ENCODE results near the gene EIF4G3.
"Not testable (repeated sequence)": the region's sequence is repeated elsewhere in the genome, so short reads cannot be mapped to it uniquely, and the experiment has no call there.

The EIF4G3 gene

DNA sequence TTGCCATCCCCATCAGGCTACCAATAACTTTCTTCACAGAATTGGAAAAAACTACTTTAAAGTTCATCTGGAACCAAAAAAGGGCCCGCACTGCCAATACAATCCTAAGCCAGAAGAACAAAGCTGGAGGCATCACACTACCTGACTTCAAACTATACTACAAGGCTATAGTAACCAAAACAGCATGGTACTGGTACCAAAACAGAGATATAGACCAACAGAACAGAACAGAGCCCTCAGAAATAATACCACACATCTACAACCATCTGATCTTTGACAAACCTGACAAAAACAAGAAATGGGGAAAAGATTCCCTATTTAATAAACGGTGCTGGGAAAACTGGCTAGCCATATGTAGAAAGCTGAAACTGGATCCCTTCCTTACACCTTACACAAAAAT, 84.2 kb downstream of the EIF4G3 start:
- H3K36me3 Mint-ChIP-seq (ENCODE audit: insufficient read depth); H3K9me3 Mint-ChIP-seq; H3K4me3 Mint-ChIP-seq; H3K27ac Mint-ChIP-seq (ENCODE audit: low read depth); H3K27me3 Mint-ChIP-seq; DNase-seq (ENCODE audit: low spot score in 2 of 2); ATAC-seq (replicated peaks; ENCODE audit: extremely low read depth, poor library complexity, severe bottlenecking): not testable (repeated sequence)
- H3K4me1 Mint-ChIP-seq: peaks cover 13% of the 10 kb centered on the region

DNA sequence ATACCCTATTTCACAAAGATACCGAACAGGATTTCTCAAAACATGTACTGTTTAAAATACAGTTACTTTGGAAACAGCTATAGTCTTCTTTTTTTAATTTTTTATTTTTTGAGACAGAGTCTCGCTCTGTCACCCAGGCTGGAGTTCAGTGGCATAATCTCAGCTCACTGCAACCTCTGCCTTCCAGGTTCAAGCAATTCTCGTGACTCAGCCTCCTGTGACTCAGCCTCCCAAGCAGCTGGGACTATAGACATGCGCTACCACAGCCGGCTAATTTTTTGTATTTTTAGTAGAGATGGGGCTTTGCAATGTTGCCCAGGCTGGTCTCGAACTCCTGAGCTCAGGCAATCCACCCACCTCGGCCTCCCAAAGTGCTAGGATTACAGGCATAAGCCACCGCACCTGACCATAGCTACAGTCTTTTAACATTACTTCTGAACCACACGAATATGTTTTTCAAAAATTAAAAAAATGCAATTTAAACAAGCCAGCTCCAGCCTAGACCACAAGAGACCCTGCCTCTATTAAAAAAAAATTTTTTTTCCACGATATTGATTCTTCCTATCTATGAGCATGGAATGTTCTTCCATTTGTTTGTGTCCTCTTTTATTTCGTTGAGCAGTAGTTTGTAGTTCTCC, 85.5 kb downstream of the EIF4G3 start:
- not testable (repeated sequence) for H3K27ac Mint-ChIP-seq (ENCODE audit: low read depth); H3K27me3 Mint-ChIP-seq; ATAC-seq (replicated peaks; ENCODE audit: extremely low read depth, poor library complexity, severe bottlenecking); H3K9me3 Mint-ChIP-seq; DNase-seq (ENCODE audit: low spot score in 2 of 2); H3K4me3 Mint-ChIP-seq
- H3K4me1 Mint-ChIP-seq: peaks cover 13% of the 10 kb centered on the region
- H3K36me3 Mint-ChIP-seq (ENCODE audit: insufficient read depth): peaks cover 13% of the 10 kb centered on the region

DNA sequence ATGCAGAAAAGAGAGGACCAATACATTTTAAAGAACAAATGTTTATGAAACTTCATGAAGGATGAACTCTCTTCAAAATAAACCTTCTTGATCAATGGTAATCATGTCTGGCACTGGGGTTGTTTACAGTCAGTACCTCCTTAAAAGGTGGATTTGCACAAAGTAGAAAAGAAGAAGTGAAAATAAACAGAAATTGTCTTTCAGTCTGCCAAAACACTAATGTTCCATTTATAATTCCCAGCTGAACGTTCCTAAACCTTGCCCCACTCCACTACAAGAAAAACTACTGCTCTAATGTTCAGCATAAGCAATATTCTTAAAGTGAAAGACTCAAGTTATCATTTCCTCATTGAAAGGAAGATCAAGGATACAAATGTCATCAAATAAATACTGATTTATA, 86.2 kb downstream of the EIF4G3 start:
- no peak for ATAC-seq (replicated peaks; ENCODE audit: extremely low read depth, poor library complexity, severe bottlenecking)
- Mint-ChIP-seq H3K9me3 (no peaks in the 10 kb centered on the region), H3K27ac (ENCODE audit: low read depth) (no peak overlapping the region), H3K27me3 (no peaks in the 10 kb centered on the region), H3K4me1 (peaks cover 13% of the 10 kb centered on the region), H3K4me3 (no peak overlapping the region), H3K36me3 (ENCODE audit: insufficient read depth) (peaks cover 15% of the 10 kb centered on the region)
- no peak for DNase-seq (ENCODE audit: low spot score in 2 of 2)

DNA sequence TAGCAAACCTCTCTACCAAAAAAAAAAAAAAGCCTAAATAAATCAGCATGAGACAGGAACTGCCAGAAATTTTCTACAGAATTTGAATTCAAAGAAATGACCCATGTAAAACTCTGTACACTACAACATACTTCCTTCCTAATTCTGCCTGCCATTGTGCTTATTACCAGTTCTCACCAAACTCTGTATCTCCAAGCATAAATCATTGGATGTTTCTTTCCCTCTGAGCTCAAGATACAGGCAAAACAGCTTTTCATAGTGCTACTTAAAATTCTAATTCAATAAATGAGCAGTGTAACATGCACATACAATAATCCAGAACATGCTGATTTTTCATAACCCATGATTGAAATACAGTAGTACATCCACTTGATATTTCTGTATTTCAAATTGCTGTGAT, 87.0 kb downstream of the EIF4G3 start:
- Mint-ChIP-seq H3K36me3 (ENCODE audit: insufficient read depth) (peaks cover 15% of the 10 kb centered on the region), H3K4me3 (no peak overlapping the region), H3K4me1 (peaks cover 13% of the 10 kb centered on the region), H3K27ac (ENCODE audit: low read depth) (no peak overlapping the region), H3K9me3 (no peaks in the 10 kb centered on the region), H3K27me3 (no peaks in the 10 kb centered on the region)
- ATAC-seq (replicated peaks; ENCODE audit: extremely low read depth, poor library complexity, severe bottlenecking): no peak
- no peak for DNase-seq (ENCODE audit: low spot score in 2 of 2)

DNA sequence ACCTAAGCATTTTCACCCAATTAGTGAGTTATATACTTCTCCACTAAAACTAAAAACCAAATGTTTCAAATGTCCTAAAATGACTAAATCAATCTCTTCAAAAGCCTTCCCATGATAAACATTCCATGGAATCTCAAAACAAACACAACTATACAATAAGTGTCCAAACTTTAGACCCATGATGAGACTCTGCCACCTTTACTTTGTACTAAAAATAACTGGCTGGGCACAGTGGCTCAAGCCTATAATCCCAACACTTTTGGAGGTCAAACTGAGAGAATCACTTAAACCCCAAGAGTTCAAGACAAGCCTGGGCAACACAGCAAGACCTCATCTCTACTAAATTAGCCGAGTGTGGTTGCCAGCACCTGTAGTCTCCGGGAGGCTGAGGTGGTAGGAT, 87.4 kb downstream of the EIF4G3 start:
- Mint-ChIP-seq H3K27ac (ENCODE audit: low read depth) (no peak overlapping the region), H3K9me3 (no peaks in the 10 kb centered on the region), H3K4me1 (peaks cover 18% of the 10 kb centered on the region), H3K27me3 (no peaks in the 10 kb centered on the region), H3K36me3 (ENCODE audit: insufficient read depth) (peaks cover 16% of the 10 kb centered on the region), H3K4me3 (no peak overlapping the region)
- DNase-seq (ENCODE audit: low spot score in 2 of 2) (no peak), ATAC-seq (replicated peaks; ENCODE audit: extremely low read depth, poor library complexity, severe bottlenecking) (no peak)

DNA sequence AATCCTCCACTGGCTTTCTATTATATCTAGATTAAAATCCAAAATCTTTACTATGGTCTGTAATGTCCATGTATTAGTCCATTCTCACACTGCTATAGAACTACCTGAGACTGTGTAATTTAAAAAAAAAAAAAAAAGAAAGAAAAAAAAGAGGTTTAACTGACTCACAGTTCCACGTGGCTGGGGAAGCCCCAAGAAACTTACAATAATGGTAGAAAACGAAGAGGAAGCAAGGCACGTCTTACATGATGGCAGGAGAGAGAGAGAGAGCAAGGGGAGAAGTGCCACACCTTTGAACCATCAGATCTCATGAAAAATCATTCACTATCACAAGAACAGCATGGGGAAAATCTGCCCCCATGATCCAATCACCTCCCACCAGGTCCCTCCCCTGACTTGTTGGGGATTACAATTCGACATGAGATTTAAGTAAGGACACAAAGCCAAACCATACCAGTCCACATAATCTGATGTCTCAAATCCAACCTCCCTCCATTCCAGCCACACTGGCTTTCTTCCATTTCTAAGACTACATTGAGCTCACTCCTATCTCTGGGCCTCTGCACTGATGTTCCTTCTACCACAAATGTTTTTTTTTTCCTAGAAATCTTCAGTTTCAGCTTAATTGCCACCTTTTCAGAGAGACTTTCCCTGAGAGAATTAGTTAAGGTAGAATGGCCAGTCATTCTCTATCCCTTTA, 92.4 kb downstream of the EIF4G3 start:
- H3K4me1 Mint-ChIP-seq: peaks cover 15% of the 10 kb centered on the region
- H3K9me3 Mint-ChIP-seq: no peaks in the 10 kb centered on the region
- ATAC-seq (replicated peaks; ENCODE audit: extremely low read depth, poor library complexity, severe bottlenecking) (no peak), DNase-seq (ENCODE audit: low spot score in 2 of 2) (no peak)
- H3K36me3 Mint-ChIP-seq (ENCODE audit: insufficient read depth): peaks cover 16% of the 10 kb centered on the region
- H3K27me3 Mint-ChIP-seq: no peaks in the 10 kb centered on the region
- peak overlapping the region; percentile 14 for H3K27ac Mint-ChIP-seq (ENCODE audit: low read depth)
- no peak overlapping the region for H3K4me3 Mint-ChIP-seq

DNA sequence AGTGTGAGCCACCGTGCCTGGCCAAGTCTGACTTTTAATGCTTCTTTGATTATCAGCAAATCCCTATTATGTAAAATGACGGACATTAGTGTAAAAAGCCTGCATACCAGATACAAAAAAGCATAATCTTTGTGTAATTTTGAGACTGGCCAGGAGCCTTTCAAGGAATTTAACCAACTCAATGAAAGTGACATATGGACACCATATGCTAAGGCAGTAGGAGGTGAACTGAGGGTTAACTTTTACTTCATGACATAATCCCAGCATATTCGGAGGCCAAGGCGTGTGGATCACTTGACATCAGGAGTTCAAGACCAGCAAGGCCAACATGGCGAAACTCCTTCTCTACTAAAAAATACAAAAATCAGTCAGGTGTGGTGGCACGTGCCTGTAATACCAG, 94.6 kb downstream of the EIF4G3 start:
- H3K4me1 Mint-ChIP-seq: peaks cover 21% of the 10 kb centered on the region
- H3K27ac Mint-ChIP-seq (ENCODE audit: low read depth): no peak overlapping the region
- no peaks in the 10 kb centered on the region for H3K27me3 Mint-ChIP-seq
- ATAC-seq (replicated peaks; ENCODE audit: extremely low read depth, poor library complexity, severe bottlenecking) (no peak), DNase-seq (ENCODE audit: low spot score in 2 of 2) (no peak)
- H3K4me3 Mint-ChIP-seq: no peak overlapping the region
- no peaks in the 10 kb centered on the region for H3K9me3 Mint-ChIP-seq
- H3K36me3 Mint-ChIP-seq (ENCODE audit: insufficient read depth): peaks cover 8% of the 10 kb centered on the region

DNA sequence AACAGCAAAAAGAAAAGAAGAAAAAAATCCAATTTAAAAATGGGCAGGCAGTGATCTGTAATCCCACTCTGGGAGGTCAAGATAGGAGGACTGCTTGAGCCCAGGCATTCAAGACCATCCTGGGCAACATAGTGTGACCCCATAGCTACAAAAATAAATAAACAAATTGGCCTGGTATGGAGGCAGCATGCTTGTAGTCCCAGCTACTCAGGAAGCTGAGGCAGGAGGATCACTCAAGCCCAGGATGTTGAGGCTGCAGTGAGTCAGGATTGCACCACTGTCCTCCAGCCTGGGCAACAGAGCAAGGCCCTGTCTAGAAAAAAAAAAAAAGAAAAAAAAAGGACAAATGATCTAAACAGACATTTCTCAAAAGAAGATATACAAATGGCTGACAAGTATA, 99.6 kb downstream of the EIF4G3 start:
- Mint-ChIP-seq H3K36me3 (ENCODE audit: insufficient read depth) (peaks cover 7% of the 10 kb centered on the region), H3K27me3 (no peaks in the 10 kb centered on the region), H3K4me1 (peaks cover 20% of the 10 kb centered on the region), H3K9me3 (no peaks in the 10 kb centered on the region), H3K4me3 (no peak overlapping the region), H3K27ac (ENCODE audit: low read depth) (peak overlapping the region; percentile 52)
- ATAC-seq (replicated peaks; ENCODE audit: extremely low read depth, poor library complexity, severe bottlenecking) (no peak), DNase-seq (ENCODE audit: low spot score in 2 of 2) (no peak)

DNA sequence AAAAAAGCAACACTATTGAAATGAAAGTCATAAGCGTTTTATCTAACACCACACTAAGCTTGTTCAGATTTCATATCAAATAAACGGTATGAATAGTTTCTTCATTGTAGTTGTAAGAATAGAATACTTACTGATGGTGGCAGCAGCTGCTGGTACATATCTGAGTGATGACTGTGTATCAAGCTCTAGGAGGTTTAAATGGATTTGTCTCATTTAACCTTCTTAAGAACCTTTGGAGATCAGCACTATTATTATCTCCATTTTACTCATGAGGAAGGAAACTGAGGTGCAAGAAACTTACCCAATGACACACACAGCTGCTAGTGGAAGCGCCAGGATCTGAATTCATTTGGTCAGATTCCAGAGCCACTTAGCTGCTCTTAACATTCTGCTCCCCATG, 104.0 kb downstream of the EIF4G3 start:
- Mint-ChIP-seq H3K4me1 (peaks cover 22% of the 10 kb centered on the region), H3K27me3 (no peaks in the 10 kb centered on the region), H3K36me3 (ENCODE audit: insufficient read depth) (peaks cover 11% of the 10 kb centered on the region), H3K4me3 (no peak overlapping the region), H3K9me3 (no peaks in the 10 kb centered on the region), H3K27ac (ENCODE audit: low read depth) (no peak overlapping the region)
- no peak for ATAC-seq (replicated peaks; ENCODE audit: extremely low read depth, poor library complexity, severe bottlenecking)
- DNase-seq (ENCODE audit: low spot score in 2 of 2): no peak

DNA sequence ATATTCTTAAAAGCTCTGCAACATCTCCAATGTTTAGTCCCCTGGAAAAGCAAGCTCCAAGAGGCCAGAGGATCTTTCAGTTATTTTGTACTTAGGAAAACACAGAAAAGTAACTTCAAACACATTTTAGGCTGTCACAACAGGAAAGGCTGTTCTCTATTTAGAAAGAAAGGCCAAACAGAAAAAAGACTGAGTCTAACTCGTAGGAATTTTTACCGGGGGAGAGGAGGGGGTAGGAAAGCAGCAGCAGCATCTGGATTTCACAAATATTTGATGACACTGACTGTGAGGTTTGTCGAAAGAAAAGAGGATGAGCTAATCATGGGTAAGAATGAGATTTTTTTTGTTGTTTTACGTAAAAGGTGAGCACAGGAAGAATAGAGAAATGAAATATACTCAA, 107.1 kb downstream of the EIF4G3 start:
- H3K9me3 Mint-ChIP-seq: no peaks in the 10 kb centered on the region
- no peak for ATAC-seq (replicated peaks; ENCODE audit: extremely low read depth, poor library complexity, severe bottlenecking)
- peaks cover 7% of the 10 kb centered on the region for H3K36me3 Mint-ChIP-seq (ENCODE audit: insufficient read depth)
- peaks cover 7% of the 10 kb centered on the region for H3K4me1 Mint-ChIP-seq
- H3K27me3 Mint-ChIP-seq: no peaks in the 10 kb centered on the region
- DNase-seq (ENCODE audit: low spot score in 2 of 2): no peak
- no peak overlapping the region for H3K4me3 Mint-ChIP-seq
- no peak overlapping the region for H3K27ac Mint-ChIP-seq (ENCODE audit: low read depth)

DNA sequence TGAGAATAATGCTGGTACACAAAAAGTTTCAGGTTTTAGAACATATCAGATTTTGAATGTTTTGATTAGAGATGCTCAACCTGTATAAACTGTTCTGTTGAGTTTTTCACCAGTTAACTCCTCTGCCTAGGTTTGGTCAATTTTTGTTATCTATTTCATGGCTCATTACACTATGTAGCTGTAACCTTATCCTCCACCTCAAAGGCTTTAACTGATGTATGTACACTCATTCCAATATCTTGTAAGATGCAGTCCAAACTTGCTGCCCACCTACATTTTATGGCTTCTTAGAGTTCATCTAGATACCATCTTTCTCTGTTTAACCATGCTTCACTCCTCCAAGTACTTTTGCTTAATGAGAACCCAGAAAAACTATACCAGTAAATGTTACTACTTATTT, 107.8 kb downstream of the EIF4G3 start:
- Mint-ChIP-seq H3K27ac (ENCODE audit: low read depth) (no peak overlapping the region), H3K4me1 (peaks cover 7% of the 10 kb centered on the region), H3K36me3 (ENCODE audit: insufficient read depth) (peaks cover 7% of the 10 kb centered on the region), H3K4me3 (no peak overlapping the region), H3K27me3 (no peaks in the 10 kb centered on the region), H3K9me3 (no peaks in the 10 kb centered on the region)
- ATAC-seq (replicated peaks; ENCODE audit: extremely low read depth, poor library complexity, severe bottlenecking) (no peak), DNase-seq (ENCODE audit: low spot score in 2 of 2) (no peak)

DNA sequence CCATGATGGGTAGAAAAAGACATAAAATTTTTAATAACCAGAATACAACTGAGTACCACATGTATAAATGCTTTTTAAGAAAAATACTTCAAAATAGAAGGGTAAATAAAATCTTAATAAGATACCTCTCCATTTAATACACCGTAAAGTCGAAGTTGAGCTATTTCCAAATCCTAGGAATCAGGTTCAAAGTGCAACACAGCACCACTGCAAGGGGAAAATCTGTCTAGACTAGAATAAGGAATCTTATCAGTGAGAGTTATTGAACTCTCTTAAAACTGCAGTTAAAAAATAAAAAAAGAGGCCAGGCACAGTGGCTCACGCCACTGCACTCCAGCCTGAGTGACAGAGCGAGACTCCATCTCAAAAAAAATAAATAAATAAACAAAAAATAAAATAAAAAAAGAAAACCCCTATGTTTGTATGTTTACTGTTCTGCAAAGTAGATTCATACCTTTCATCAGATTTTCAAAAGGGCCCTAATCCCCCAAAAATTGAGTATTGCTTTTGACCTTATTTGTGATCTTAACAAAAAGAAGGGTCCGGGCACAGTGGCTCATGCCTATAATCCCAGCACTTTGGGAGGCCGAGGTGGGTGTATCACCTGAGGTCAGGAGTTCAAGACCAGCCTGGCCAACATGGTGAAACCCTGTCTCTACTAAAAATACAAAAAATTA, 109.0 kb downstream of the EIF4G3 start:
- H3K9me3 Mint-ChIP-seq: no peaks in the 10 kb centered on the region
- peaks cover 3% of the 10 kb centered on the region for H3K36me3 Mint-ChIP-seq (ENCODE audit: insufficient read depth)
- H3K4me3 Mint-ChIP-seq: no peak overlapping the region
- peaks cover 7% of the 10 kb centered on the region for H3K4me1 Mint-ChIP-seq
- no peak overlapping the region for H3K27ac Mint-ChIP-seq (ENCODE audit: low read depth)
- H3K27me3 Mint-ChIP-seq: no peaks in the 10 kb centered on the region
- DNase-seq (ENCODE audit: low spot score in 2 of 2): no peak
- ATAC-seq (replicated peaks; ENCODE audit: extremely low read depth, poor library complexity, severe bottlenecking): no peak
